HUES64 (cell line): ENCODE measurements around the gene TXNRD1.
"Not testable (repeated sequence)": the region's sequence is repeated elsewhere in the genome, so short reads cannot be mapped to it uniquely, and the experiment has no call there.

Experiments used
- H3K27ac ChIP-seq: 2 replicates; pipeline ENCODE4 v1.7.0; 2013; ENCODE audit warnings: low read depth, low read length, inconsistent platforms
- H3K27me3 ChIP-seq: 2 replicates; pipeline ENCODE4 v1.6.1; 2013; ENCODE audit warnings: mild to moderate bottlenecking, low read length; ENCODE audit not compliant: insufficient read depth
- H3K36me3 ChIP-seq: 2 replicates; pipeline ENCODE4 v1.6.1; 2013; ENCODE audit warnings: mild to moderate bottlenecking, low read length; ENCODE audit not compliant: insufficient read depth
- H3K4me1 ChIP-seq: 2 replicates; pipeline ENCODE4 v1.6.1; 2013; ENCODE audit warnings: mild to moderate bottlenecking, low read length, moderate library complexity; ENCODE audit not compliant: insufficient read depth
- H3K4me3 ChIP-seq: 2 replicates; pipeline ENCODE4 v1.5.1; 2013; ENCODE audit warnings: mild to moderate bottlenecking, low read length, moderate library complexity
- H3K9ac ChIP-seq: 2 replicates; pipeline ENCODE4 v1.6.1; 2013; ENCODE audit warnings: mild to moderate bottlenecking, low read depth, low read length
- H3K9me3 ChIP-seq: 2 replicates; pipeline ENCODE4 v1.6.1; 2013; ENCODE audit warnings: low read depth, low read length; ENCODE audit not compliant: insufficient read depth
- WGBS: fragments of 150-250, 120-280 bp; methylation state at CpG from one replicate; pipeline ENCODE4 v1.1.7; 2013; ENCODE audit warnings: missing lambda C conversion rate; 5-methylcytosine and 5-hydroxymethylcytosine counted together

Gene TXNRD1

GRCh38 chr12:104320627-104321024 lies 105.0 kb downstream of the TXNRD1 start:
- no peak overlapping the region for H3K4me3 ChIP-seq
- no peak overlapping the region for H3K27ac ChIP-seq
- no peaks in the 10 kb centered on the region for H3K4me1 ChIP-seq
- H3K9me3 ChIP-seq = no peaks in the 10 kb centered on the region; the same call in 1 of the 2 replicates
- no peaks in the 10 kb centered on the region for H3K27me3 ChIP-seq
- H3K36me3 ChIP-seq = peaks cover 86% of the 10 kb centered on the region
- H3K9ac ChIP-seq = no peak overlapping the region

DNA sequence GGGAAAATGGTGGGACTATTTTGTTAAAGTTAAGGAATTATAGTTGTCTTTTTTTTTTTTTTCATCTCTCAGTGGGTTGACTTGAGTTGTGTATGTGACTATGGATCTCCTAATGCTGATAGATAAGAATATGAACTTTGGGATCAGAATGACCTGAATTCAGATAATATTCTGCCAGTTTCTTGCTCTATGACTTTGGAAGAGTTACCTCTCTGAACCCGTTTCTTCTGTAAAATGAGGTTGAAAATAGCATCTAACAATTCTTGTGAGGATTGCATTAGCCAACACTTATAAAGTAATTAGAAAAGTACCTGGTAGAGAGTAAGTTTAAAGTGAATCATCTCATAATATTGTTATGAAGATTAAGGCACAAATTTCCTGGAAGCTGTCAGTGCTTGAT lies 106.4 kb downstream of the TXNRD1 start:
- Histone ChIP-seq H3K27ac (no peak overlapping the region), H3K27me3 (no peaks in the 10 kb centered on the region), H3K9ac (no peak overlapping the region), H3K4me3 (no peak overlapping the region), H3K9me3 (no peaks in the 10 kb centered on the region; the same call in 1 of the 2 replicates), H3K4me1 (no peaks in the 10 kb centered on the region), H3K36me3 (peaks cover 88% of the 10 kb centered on the region)
- 100% methylated on average over 1 of the region's 1 CpG for WGBS

- H3K9ac ChIP-seq, H3K27ac ChIP-seq, H3K4me3 ChIP-seq, H3K27me3 ChIP-seq, H3K9me3 ChIP-seq, H3K4me1 ChIP-seq: not testable (repeated sequence)
- WGBS = 98% methylated on average over 2 of the region's 2 CpGs
- H3K36me3 ChIP-seq = peaks cover 88% of the 10 kb centered on the region
These were observed 107.0 kb downstream of the TXNRD1 start for GRCh38 chr12:104322533-104322932.

DNA sequence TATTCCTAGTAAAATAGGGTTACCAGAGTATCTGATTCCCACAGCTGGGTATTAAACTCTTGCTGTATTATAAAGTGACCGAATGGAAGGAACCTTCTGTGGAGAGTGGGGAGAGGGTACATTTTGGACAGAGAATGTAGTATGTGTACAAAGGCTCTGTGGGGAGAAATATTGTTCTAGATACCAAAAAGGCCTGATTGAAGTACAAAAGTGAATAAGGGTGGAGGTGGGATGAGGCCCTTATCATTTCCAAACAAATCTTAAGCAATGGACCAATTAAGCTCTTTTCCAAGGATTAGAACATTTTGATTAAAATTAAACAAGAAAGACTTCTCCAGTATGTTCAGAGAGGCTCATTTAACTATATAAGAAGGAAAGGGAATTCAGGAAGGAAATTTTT lies 108.3 kb downstream of the TXNRD1 start:
- WGBS = 96% methylated on average over 1 of the region's 1 CpG
- Histone ChIP-seq H3K27ac (no peak overlapping the region), H3K9ac (no peak overlapping the region), H3K27me3 (no peaks in the 10 kb centered on the region), H3K4me1 (no peaks in the 10 kb centered on the region), H3K9me3 (no peaks in the 10 kb centered on the region; the same call in 1 of the 2 replicates), H3K36me3 (peaks cover 87% of the 10 kb centered on the region), H3K4me3 (no peak overlapping the region)

DNA sequence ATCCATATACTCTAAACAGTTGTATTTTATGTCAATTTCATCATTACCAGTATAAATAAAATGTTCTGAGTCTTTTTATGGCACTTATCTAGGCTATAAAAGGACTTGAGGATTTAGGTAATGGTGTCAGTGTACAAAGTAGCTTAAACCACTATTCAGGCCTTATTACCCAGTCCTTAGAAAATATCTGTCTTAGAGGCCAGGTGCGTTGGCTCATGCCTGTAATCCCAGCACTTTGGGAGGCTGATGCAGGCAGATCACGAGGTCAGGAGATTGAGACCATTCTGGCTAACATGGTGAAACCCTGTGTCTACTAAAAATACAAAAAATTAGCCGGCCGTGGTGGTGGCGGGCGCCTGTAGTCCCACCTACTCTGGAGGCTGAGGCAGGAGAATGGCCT lies 112.7 kb downstream of the TXNRD1 start:
- H3K9ac ChIP-seq, H3K4me3 ChIP-seq, H3K27ac ChIP-seq, H3K4me1 ChIP-seq, H3K27me3 ChIP-seq, H3K9me3 ChIP-seq: not testable (repeated sequence)
- H3K36me3 ChIP-seq = peaks cover 89% of the 10 kb centered on the region
- WGBS = 96% methylated on average over 6 of the region's 6 CpGs

- WGBS = no CpG with 5 or more reads among the region's 1 CpG
- Histone ChIP-seq H3K27ac (no peak overlapping the region), H3K9me3 (no peaks in the 10 kb centered on the region), H3K4me1 (no peaks in the 10 kb centered on the region), H3K27me3 (no peaks in the 10 kb centered on the region), H3K4me3 (no peak overlapping the region), H3K36me3 (peaks cover 93% of the 10 kb centered on the region), H3K9ac (no peak overlapping the region)
These were observed 113.2 kb downstream of the TXNRD1 start for GRCh38 chr12:104328790-104329189.

DNA sequence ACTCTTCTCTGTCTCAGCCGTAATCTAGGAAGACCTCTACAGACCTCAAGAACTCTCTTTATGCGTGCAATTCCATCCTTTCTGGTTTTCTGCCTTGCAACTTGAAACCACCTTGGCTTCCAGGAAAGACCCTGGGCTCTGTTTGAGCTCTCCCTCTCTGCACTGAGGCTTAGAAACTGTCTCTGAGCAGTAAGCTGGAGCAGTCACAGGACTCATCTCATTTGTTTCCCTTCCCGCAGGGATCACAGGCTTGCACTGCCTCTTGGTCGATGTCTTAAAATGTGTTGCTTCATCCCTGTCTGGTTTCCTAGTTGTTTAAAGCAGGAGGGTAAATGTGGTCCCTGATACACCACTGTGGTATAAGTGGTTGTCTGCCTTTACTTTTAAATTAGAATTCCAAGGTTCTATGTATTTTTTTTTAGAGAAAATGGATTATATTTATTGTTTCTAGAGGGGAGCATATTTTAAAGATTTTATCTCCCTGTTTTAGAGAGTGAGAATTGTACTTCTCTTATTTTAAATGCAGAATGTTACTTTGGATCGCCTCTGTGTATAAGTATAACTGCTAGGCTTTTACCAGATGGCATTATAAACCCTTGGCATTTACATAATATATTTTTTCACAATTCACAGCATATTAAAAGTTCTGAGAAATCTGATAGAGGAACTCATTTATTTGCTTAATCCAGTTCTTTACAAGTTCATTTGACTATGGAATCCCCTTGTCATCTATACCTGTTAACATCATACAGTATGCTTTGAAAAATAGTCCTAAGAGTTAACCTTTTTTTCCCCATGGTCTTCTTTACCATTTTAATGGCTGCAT lies 114.3 kb downstream of the TXNRD1 start:
- H3K36me3 ChIP-seq = peaks cover 95% of the 10 kb centered on the region
- H3K4me3 ChIP-seq = no peak overlapping the region
- no peak overlapping the region for H3K9ac ChIP-seq
- WGBS = 97% methylated on average over 5 of the region's 5 CpGs
- H3K9me3 ChIP-seq = no peaks in the 10 kb centered on the region
- H3K27ac ChIP-seq = no peak overlapping the region
- H3K4me1 ChIP-seq = no peaks in the 10 kb centered on the region
- no peaks in the 10 kb centered on the region for H3K27me3 ChIP-seq

DNA sequence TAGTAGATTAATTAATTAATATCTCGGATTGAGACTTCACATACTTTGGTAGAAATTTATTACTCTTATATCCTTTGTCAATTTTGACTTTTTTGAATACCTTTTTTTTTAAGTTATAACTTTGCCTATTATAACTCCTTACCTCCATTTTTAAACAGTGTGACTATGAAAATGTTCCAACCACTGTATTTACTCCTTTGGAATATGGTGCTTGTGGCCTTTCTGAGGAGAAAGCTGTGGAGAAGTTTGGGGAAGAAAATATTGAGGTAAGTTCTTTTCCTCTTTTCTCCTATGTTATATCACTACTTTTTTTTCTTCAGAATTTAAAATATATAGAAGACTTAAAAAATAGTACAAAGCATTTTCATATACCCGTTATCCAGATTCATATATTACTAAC lies 115.8 kb downstream of the TXNRD1 start:
- WGBS = no CpG with 5 or more reads among the region's 2 CpGs
- H3K9me3 ChIP-seq = no peaks in the 10 kb centered on the region
- no peaks in the 10 kb centered on the region for H3K4me1 ChIP-seq
- no peaks in the 10 kb centered on the region for H3K27me3 ChIP-seq
- no peak overlapping the region for H3K27ac ChIP-seq
- H3K36me3 ChIP-seq = peaks cover 94% of the 10 kb centered on the region
- no peak overlapping the region for H3K4me3 ChIP-seq
- H3K9ac ChIP-seq = no peak overlapping the region

DNA sequence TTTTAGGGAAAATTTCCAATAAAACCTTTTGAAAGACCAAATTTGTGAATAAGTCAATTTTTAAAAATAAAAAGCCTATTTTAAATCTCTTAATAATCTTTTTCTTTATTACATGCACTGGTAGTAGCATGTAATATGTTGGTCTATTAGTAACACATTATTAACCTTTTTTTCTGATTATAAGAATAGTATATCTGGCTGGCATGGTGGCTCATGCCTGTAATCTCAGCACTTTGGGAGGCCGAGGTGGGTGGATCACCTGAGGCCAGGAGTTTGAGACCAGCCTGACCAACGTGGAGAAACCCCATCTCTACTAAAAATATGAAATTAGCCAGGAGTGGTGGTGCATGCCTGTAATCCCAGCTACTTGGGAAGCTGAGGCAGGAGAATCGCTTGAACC lies 116.7 kb downstream of the TXNRD1 start:
- not testable (repeated sequence) for H3K9ac ChIP-seq, H3K27me3 ChIP-seq, H3K4me1 ChIP-seq, H3K9me3 ChIP-seq, H3K4me3 ChIP-seq, H3K27ac ChIP-seq
- 96% methylated on average over 3 of the region's 3 CpGs for WGBS
- peaks cover 94% of the 10 kb centered on the region for H3K36me3 ChIP-seq

- Histone ChIP-seq H3K36me3 (peaks cover 91% of the 10 kb centered on the region), H3K9ac (no peak overlapping the region), H3K9me3 (no peaks in the 10 kb centered on the region), H3K27ac (no peak overlapping the region), H3K4me3 (no peak overlapping the region), H3K27me3 (no peaks in the 10 kb centered on the region), H3K4me1 (no peaks in the 10 kb centered on the region)
- no CpG with 5 or more reads among the region's 1 CpG for WGBS
These were observed 118.2 kb downstream of the TXNRD1 start for GRCh38 chr12:104333692-104334255.

GRCh38 chr12:104334581-104334980 lies 119.0 kb downstream of the TXNRD1 start:
- H3K36me3 ChIP-seq = peaks cover 91% of the 10 kb centered on the region
- 95% methylated on average over 8 of the region's 8 CpGs for WGBS
- no peak overlapping the region for H3K4me3 ChIP-seq
- H3K27ac ChIP-seq = no peak overlapping the region
- H3K9me3 ChIP-seq = no peaks in the 10 kb centered on the region
- H3K9ac ChIP-seq = no peak overlapping the region
- H3K4me1 ChIP-seq = no peaks in the 10 kb centered on the region
- no peaks in the 10 kb centered on the region for H3K27me3 ChIP-seq
